ENCODE results near the gene NPLOC4.

DNA sequence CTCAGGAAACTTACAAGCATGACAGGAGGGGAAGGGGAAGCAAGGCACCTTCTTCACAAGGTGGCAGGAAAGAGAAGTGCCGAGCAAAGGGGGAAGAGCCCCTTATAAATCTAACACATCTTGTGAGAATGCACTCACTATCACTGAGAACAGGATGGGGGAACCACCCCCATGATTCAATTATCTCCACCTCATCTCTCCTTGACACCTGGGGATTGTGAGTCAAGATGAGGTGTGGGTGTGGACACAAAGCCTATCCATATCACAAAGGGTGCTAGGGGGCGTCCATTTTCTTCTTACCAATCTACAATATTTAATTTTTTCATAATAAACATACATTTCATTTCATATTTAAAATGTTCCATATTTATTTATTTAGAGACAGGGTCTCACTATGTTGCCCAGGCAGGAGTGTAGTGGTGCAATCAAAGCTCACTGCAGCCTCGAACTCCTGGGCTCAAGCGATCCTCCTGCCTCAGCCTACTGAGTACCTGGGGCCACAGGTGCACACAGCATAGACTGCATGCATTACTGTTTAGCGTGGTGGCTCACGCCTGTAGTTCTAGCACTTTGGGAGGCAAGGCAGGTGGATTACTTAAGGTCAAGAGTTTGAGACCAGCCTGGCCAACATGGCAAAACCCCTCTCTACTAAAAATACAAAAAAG lies 58.2 kb downstream of the NPLOC4 start:
- TF ChIP-seq, protein P1, sequence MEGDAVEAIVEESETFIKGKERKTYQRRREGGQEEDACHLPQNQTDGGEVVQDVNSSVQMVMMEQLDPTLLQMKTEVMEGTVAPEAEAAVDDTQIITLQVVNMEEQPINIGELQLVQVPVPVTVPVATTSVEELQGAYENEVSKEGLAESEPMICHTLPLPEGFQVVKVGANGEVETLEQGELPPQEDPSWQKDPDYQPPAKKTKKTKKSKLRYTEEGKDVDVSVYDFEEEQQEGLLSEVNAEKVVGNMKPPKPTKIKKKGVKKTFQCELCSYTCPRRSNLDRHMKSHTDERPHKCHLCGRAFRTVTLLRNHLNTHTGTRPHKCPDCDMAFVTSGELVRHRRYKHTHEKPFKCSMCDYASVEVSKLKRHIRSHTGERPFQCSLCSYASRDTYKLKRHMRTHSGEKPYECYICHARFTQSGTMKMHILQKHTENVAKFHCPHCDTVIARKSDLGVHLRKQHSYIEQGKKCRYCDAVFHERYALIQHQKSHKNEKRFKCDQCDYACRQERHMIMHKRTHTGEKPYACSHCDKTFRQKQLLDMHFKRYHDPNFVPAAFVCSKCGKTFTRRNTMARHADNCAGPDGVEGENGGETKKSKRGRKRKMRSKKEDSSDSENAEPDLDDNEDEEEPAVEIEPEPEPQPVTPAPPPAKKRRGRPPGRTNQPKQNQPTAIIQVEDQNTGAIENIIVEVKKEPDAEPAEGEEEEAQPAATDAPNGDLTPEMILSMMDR (IDR thresholded peaks at IDR 0.05; ENCODE audit: insufficient read depth, low read length, poor library complexity, severe bottlenecking): no peak
- no peak for TF ChIP-seq EZH2phosphoT487 (conservative IDR thresholded peaks at IDR 0.05; ENCODE audit: low read length)
